ENCODE data around the gene PPY. TPM values are rescaled to one million over a fixed set of nuclear protein-coding genes. Genes with fewer than 3 reads are reported as not detected.
A peak's percentile ranks its signal among the peaks of the same experiment; 100 is the strongest.

Gene PPY
- total RNA-seq, 1 experiment from 2014 or later, result not detected

DNA sequence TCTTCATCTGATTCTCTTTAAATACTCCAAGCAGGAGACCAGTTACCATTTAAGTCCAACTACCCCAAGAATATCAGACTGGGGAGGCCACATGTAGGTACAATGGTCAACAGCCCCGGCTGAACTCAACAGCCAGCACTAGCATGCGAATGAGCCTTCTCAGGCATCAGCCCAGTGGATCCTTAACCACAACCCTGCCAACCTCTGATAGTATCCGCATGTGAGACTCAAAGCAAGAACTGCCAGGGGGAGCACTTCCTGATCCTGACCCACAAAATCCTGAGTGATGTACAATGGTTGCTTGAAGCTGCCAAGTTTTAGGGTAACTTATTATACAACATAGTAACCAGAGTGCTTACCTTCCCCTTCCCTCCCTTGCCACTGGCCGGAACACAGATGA lies 7.5 kb upstream of the PPY start:
- Histone ChIP-seq H3K27me3 (ENCODE audit: insufficient read depth, low read length) (peaks cover 7% of the 10 kb centered on the region; the same call in 1 of the 2 replicates), H3K27ac (ENCODE audit: insufficient read length, low read depth, low read length) (no peak overlapping the region), H3K4me2 (ENCODE audit: insufficient read depth, insufficient read length, low read length) (no peak overlapping the region), H3K9ac (ENCODE audit: extremely low read depth, insufficient read length, low read length) (no peak overlapping the region), H4K8ac (replicated peaks; ENCODE audit: insufficient read length, low read depth, low read length) (no peak overlapping the region), H3T11ph (ENCODE audit: low read length) (no peak overlapping the region), H4K5ac (ENCODE audit: insufficient read length, low read depth, low read length) (no peak overlapping the region), H3K4me1 (ENCODE audit: insufficient read depth, low read length) (0 out of 2 replicates have a peak, but pooled peaks cover 2% of the 10 kb centered on the region), H3K14ac (ENCODE audit: insufficient read depth, low read length) (no peak overlapping the region), H4K20me1 (ENCODE audit: control insufficient read depth, insufficient read depth, insufficient read length) (no peaks in the 10 kb centered on the region), H2AFZ (ENCODE audit: low read length) (no peak overlapping the region), H2BK20ac (ENCODE audit: low read depth, low read length, poor library complexity, severe bottlenecking) (no peak overlapping the region), H3K18ac (ENCODE audit: insufficient read length, low read depth, low read length) (no peak overlapping the region), H2BK15ac (ENCODE audit: low read depth, low read length) (no peak overlapping the region), H2BK120ac (ENCODE audit: low read depth, low read length, poor library complexity, severe bottlenecking) (no peak overlapping the region), H2AK5ac (ENCODE audit: insufficient read length, low read length) (no peak overlapping the region), H4K91ac (ENCODE audit: insufficient read length, low read depth, low read length) (no peak overlapping the region), H3K79me2 (ENCODE audit: insufficient read depth, low read length) (no peaks in the 10 kb centered on the region), H3K4ac (ENCODE audit: low read depth, low read length) (no peak overlapping the region), H3K23me2 (ENCODE audit: insufficient read length, low read depth, low read length, poor library complexity, severe bottlenecking) (peaks cover 15% of the 10 kb centered on the region), H3K79me1 (ENCODE audit: insufficient read depth, low read depth, low read length, poor library complexity, severe bottlenecking) (no peaks in the 10 kb centered on the region), H3K9me3 (ENCODE audit: control insufficient read depth, low read depth, low read length) (no peaks in the 10 kb centered on the region), H3K23ac (ENCODE audit: insufficient read length, low read depth, low read length) (no peak overlapping the region), H2BK5ac (ENCODE audit: insufficient read length, low read length) (no peak overlapping the region), H2BK12ac (ENCODE audit: insufficient read length, low read depth, low read length) (no peak overlapping the region), H3K56ac (ENCODE audit: insufficient read length, low read depth, low read length) (no peak overlapping the region)
- TF ChIP-seq, protein P1, sequence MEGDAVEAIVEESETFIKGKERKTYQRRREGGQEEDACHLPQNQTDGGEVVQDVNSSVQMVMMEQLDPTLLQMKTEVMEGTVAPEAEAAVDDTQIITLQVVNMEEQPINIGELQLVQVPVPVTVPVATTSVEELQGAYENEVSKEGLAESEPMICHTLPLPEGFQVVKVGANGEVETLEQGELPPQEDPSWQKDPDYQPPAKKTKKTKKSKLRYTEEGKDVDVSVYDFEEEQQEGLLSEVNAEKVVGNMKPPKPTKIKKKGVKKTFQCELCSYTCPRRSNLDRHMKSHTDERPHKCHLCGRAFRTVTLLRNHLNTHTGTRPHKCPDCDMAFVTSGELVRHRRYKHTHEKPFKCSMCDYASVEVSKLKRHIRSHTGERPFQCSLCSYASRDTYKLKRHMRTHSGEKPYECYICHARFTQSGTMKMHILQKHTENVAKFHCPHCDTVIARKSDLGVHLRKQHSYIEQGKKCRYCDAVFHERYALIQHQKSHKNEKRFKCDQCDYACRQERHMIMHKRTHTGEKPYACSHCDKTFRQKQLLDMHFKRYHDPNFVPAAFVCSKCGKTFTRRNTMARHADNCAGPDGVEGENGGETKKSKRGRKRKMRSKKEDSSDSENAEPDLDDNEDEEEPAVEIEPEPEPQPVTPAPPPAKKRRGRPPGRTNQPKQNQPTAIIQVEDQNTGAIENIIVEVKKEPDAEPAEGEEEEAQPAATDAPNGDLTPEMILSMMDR (conservative IDR thresholded peaks at IDR 0.05), result peak; percentile 26; the same call in 1 of the 3 replicates
- Mint-ChIP-seq H3K27ac (no peak overlapping the region), H3K36me3 (ENCODE audit: insufficient read depth in 1 of 3, low read depth in 3 of 3) (no peaks in the 10 kb centered on the region; a peak in 1 of 7 replicates), H3K9me3 (no peaks in the 10 kb centered on the region), H3K4me3 (no peak overlapping the region), H3K4me1 (peaks cover 20 to 23% of the 10 kb centered on the region in 2 experiments), H3K27me3 (ENCODE audit: low read depth) (peaks cover 36% of the 10 kb centered on the region)
- no CpG with 5 or more reads among the region's 4 CpGs for WGBS (ENCODE audit: extremely low coverage, insufficient read length, low lambda C conversion rate)
- DNase-seq, result no peak

Data from H9 (cell line).